Retinal pigment epithelial cell (primary cell): Measurements from ENCODE around the gene XRRA1.
"Not testable (repeated sequence)": the region's sequence is repeated elsewhere in the genome, so short reads cannot be mapped to it uniquely, and the experiment has no call there.

Experiments used
- DNase-seq: peaks from one replicate; pipeline ENCODE4 v3.0.0-alpha.2; 2010; ENCODE audit warnings: low read depth
- H3K4me3 ChIP-seq: 2 replicates; pipeline ENCODE4 v1.5.1; 2011; ENCODE audit warnings: mild to moderate bottlenecking, low read length, control low read depth, moderate library complexity
- TF ChIP-seq, protein P1 (sequence below): conservative IDR thresholded peaks from 2 replicates; pipeline ENCODE4 v1.5.1; 2011; ENCODE audit warnings: low read depth, low read length, control low read depth, inconsistent platforms

The XRRA1 gene

DNA sequence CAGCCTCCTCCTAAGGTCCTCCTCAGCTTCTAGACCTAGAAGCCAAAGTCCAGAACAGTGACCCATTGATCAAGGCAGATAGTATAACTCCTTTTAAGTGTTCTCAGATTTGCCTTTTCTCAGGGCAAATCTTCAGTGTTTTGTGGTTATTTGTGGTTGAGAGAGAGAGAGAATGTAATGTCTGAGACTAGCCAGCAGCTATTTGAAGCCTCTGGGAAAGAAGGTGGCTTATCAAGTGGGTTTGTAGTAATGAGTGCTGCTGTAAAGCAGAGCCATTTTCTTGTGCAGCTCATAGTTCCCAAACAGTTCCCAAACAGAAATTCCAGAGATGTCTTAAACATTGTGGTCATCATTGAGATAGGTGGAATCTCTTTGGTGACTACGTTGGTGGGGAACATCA lies 110.7 kb downstream of the XRRA1 start:
- TF ChIP-seq, protein P1, sequence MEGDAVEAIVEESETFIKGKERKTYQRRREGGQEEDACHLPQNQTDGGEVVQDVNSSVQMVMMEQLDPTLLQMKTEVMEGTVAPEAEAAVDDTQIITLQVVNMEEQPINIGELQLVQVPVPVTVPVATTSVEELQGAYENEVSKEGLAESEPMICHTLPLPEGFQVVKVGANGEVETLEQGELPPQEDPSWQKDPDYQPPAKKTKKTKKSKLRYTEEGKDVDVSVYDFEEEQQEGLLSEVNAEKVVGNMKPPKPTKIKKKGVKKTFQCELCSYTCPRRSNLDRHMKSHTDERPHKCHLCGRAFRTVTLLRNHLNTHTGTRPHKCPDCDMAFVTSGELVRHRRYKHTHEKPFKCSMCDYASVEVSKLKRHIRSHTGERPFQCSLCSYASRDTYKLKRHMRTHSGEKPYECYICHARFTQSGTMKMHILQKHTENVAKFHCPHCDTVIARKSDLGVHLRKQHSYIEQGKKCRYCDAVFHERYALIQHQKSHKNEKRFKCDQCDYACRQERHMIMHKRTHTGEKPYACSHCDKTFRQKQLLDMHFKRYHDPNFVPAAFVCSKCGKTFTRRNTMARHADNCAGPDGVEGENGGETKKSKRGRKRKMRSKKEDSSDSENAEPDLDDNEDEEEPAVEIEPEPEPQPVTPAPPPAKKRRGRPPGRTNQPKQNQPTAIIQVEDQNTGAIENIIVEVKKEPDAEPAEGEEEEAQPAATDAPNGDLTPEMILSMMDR: no peak
- no peak for DNase-seq

DNA sequence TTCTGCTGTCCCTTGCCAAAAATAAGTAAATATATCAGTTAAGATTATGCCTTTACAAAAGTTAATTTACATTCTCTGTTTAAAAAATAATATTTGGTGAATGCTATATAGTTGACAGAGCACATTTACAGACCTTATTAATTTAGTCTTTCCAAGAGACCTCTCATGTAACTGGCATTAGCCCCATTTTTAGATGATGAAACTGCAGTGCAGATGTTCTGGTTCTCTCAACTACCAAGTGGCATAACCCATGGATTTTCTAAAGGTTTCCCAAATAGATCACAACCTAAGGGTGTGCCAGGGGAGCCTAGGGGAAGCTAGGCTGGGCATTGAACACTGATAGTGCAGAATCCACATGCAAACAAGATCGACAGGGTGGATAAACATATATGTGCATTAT lies 111.7 kb downstream of the XRRA1 start:
- no peak overlapping the region for H3K4me3 ChIP-seq
- TF ChIP-seq, protein P1: no peak
- no peak for DNase-seq

More for the DNA sequence above, 110.7 kb downstream of the XRRA1 start:
- no peak overlapping the region for H3K4me3 ChIP-seq

DNA sequence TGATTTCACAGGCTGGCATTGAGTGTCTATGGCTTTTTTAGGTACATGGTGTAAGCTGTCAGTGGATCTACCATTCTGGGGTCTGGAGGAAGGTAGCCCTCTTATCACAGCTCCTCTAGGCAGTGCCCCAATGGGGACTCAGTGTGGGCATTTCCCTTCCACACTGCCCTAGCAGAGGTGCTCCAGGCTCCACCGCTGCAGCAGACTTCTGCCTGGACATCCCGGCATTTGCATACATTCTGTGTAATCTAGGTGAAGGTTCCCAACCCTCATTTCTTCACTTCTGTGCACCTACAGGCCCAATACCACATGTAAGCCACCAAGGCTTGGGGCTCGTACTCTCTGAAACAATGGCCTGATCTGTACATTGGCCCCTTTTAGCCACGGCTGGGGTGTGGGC lies 122.0 kb downstream of the XRRA1 start:
- no peak for DNase-seq
- TF ChIP-seq, protein P1: no peak
- H3K4me3 ChIP-seq: no peak overlapping the region

DNA sequence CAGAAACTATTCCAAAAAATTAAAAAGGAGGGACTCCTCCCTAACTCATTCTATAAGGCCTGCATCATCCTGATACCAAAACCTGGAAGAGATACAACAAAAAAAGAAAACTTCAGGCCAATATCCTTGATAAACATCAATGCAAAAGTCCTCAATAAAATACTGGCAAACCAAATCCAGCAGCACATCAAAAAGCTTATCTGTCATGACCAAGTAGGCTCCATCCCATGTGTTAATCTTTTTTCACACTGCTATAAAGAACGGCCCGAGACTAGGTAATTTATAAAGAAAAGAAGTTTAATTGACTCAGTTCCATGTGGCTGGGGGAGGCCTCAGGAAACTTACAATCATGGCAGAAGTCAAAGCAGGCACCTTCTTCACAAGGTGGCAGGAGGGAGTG lies 123.3 kb downstream of the XRRA1 start:
- DNase-seq: not testable (repeated sequence)

DNA sequence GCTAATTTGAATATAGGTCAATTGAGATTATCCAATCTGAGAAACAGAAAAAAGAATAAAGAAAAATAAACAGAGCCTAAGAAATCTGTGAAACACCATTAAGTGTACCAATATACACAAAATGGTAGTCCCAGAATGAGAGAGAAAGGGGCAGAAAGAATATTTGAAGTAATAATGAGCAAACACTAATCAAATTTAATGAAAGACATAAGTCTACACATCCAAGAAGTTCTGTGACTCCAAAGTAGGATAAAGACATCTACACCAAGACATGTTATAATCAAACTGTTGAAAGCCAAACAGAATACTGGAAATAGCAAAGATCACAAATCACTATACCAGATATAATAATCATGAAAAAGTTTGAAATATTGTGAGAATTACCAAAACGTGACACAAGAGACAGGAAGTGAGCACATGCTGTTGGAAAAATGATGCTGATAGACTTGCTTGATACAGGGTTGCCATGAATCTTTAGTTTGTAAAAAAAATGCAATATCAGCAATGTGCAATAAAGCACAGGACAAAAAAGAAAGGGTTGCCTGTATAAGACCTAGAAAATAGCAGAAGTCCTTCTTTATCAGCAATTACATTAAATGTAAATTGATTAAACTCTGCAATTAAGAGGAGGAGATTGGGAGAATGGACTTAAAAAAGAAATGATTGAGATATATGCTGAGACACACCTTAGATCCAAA lies 124.5 kb downstream of the XRRA1 start:
- H3K4me3 ChIP-seq: no peak overlapping the region
- no peak for DNase-seq
- TF ChIP-seq, protein P1: no peak

More for the DNA sequence above, 123.3 kb downstream of the XRRA1 start:
- not testable (repeated sequence) for H3K4me3 ChIP-seq

DNA sequence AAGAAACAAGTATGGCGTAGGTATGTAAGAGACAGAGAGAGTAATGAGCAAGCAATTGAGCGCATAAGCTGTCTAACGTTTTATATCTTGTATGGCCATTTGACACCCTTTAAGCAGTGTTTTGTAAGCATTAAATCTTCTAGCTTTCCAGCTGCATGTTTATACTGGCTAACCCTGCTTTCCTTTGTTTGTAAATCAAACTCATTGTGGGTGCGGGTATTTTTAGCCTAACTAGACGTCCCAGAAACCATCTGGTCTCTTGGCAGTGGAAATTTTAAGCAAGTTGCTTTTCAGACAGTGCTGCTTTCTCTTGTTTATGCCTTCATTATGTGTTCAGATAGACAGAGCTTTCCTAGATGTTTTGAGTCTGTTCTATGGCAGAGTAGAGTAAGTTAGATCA lies 126.7 kb downstream of the XRRA1 start:
- TF ChIP-seq, protein P1: no peak
- DNase-seq: no peak
- H3K4me3 ChIP-seq: no peak overlapping the region

DNA sequence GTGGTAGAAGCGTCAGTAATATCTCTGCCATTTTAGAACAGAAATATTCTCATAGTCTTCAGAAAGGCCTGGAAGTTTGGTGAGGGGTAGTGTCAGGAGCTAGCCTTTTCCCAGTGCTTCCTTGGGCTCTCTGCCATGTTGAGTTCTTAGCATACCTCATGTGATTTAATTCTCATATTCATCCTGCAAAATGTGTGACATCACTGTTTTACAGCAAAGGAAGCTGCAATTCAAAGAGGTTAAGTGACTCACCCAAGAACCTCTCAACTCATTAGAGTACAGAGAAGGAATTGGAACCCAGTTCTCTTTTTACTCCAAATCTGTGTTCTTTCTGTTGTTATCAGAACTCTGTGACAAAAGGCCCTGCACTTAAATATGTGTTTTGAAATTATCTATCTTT lies 128.1 kb downstream of the XRRA1 start:
- peak; percentile 98 for DNase-seq
- no peak overlapping the region for H3K4me3 ChIP-seq
- TF ChIP-seq, protein P1: no peak

DNA sequence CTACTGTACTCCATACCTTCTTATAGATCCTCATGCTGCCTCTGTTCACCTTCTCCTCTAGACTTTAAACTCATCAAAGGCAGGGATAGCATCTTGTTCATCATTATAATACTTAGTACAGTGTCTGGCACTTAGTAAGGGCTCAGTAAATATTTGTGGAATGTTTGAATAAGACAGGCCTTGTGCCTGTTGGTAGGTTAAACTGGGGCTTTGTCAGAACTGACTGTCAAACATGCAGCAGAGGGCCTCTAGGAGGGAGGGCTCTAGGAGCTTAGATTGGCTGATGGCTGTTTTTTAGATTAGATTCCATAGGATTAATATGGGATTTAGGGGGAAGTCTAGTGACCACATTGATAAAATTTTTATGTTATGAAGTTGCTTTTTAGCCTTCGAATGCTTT lies 129.5 kb downstream of the XRRA1 start:
- TF ChIP-seq, protein P1: no peak
- peak; percentile 90 for DNase-seq
- H3K4me3 ChIP-seq: no peak overlapping the region
